Measurements from ENCODE around the gene CHMP2B. TPM values are rescaled to one million over a fixed set of nuclear protein-coding genes. Genes with fewer than 3 reads are reported as not detected.

The CHMP2B gene, protein sequence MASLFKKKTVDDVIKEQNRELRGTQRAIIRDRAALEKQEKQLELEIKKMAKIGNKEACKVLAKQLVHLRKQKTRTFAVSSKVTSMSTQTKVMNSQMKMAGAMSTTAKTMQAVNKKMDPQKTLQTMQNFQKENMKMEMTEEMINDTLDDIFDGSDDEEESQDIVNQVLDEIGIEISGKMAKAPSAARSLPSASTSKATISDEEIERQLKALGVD
- polyA plus RNA-seq = 41.5 and 59.3 TPM in 2 replicates
- polyA minus RNA-seq = 46.7 and 47.6 TPM in 2 replicates

DNA sequence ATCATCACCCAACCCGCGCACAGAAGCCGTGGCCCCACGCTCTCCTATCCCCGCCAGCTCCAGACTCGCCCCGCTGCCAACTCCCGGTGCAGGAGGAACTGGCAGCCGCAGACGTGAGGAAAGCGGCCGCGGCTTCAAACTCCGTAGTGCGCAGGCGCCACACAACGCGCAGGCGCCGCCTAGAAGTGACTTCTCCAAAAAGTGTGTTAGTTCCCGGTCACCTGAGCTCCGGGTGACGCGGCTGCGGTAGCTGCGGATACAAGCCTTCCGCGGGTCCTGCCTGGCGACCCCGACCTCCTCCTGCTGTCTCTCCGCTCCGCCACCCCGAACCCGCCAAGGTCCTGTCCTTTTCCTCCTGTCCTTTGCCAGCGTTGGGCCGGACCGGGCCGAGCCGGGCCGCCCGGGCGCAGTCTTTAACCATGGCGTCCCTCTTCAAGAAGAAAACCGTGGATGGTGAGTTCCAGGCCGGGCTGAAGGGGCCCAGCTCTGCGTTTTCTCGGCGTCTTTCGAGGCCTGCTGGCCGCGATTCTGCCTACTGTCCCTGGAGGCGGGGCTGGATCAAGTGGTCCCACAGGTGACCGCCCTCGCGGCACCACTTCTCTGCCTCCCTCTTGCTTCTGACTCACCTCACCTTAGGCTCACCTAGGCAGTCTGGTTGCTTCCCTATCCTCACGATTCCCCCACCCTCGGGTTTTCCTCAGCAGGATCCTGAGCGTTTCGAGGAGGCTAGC lies at the start of gene CHMP2B:
TSS of gene CHMP2B (plus strand) at position 206 of the 731 bp plus-strand sequence. CDS start at position 420, 214 bp downstream.
- Histone ChIP-seq H3K79me2 (replicated peaks; ENCODE audit: insufficient read depth, low read length) (peaks cover 29% of the 10 kb centered on the region), H3K9me2 (ENCODE audit: insufficient read depth, low read length) (no peaks in the 10 kb centered on the region), H4K20me1 (ENCODE audit: insufficient read depth) (no peaks in the 10 kb centered on the region)

DNA sequence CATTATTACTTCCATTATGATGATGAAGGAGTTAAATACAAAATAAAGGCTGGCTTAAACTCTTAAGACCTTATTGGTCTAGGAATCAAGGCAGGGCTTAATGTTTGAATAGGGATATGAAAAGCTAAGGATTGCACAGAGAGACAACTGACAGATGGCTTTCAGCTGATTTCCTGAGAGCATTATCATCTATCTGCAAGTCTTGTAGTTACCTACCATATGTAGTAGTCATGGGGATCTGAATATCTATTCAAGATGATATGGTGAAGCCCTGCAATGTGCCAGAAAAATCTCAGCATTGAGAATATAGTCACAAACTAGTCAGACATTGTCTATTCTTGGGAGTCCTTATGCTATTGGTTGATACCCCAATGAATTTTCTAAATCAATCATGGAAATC lies 47.5 kb upstream of the CHMP2B start:
- H3K27ac ChIP-seq (ENCODE audit: low read length) = no peak overlapping the region
- no peaks in the 10 kb centered on the region for H3F3A ChIP-seq (ENCODE audit: insufficient read depth, low read length, poor library complexity, severe bottlenecking)
- no peaks in the 10 kb centered on the region for H3K27me3 ChIP-seq (ENCODE audit: insufficient read depth, low read depth, low read length)
- TF ChIP-seq TAF1 (IDR thresholded peaks at IDR 0.05; ENCODE audit: low read depth) (no peak), POLR2AphosphoS5 (IDR thresholded peaks at IDR 0.05) (no peak)
- no peaks in the 10 kb centered on the region for H3K36me3 ChIP-seq (ENCODE audit: insufficient read depth, low read length)
- no peak overlapping the region for H3K4me3 ChIP-seq (ENCODE audit: low read length)
- H4K20me1 ChIP-seq (ENCODE audit: insufficient read depth) = no peaks in the 10 kb centered on the region
- H3K79me2 ChIP-seq (replicated peaks; ENCODE audit: insufficient read depth, low read length) = no peaks in the 10 kb centered on the region
- no peaks in the 10 kb centered on the region for H3K9me3 ChIP-seq (ENCODE audit: low read length)
- H3K9me2 ChIP-seq (ENCODE audit: insufficient read depth, low read length) = no peaks in the 10 kb centered on the region
- H3K9ac ChIP-seq (ENCODE audit: low read length) = no peak overlapping the region
- H2AFZ ChIP-seq (ENCODE audit: low read depth, low read length) = no peak overlapping the region
- no peak overlapping the region for H3K4me2 ChIP-seq (ENCODE audit: low read length)

More for the DNA sequence above, at the start of gene CHMP2B:
- H3K4me2 ChIP-seq (ENCODE audit: low read length) = peak within 1 kb of the TSS; percentile 72
- TF ChIP-seq, protein P1, sequence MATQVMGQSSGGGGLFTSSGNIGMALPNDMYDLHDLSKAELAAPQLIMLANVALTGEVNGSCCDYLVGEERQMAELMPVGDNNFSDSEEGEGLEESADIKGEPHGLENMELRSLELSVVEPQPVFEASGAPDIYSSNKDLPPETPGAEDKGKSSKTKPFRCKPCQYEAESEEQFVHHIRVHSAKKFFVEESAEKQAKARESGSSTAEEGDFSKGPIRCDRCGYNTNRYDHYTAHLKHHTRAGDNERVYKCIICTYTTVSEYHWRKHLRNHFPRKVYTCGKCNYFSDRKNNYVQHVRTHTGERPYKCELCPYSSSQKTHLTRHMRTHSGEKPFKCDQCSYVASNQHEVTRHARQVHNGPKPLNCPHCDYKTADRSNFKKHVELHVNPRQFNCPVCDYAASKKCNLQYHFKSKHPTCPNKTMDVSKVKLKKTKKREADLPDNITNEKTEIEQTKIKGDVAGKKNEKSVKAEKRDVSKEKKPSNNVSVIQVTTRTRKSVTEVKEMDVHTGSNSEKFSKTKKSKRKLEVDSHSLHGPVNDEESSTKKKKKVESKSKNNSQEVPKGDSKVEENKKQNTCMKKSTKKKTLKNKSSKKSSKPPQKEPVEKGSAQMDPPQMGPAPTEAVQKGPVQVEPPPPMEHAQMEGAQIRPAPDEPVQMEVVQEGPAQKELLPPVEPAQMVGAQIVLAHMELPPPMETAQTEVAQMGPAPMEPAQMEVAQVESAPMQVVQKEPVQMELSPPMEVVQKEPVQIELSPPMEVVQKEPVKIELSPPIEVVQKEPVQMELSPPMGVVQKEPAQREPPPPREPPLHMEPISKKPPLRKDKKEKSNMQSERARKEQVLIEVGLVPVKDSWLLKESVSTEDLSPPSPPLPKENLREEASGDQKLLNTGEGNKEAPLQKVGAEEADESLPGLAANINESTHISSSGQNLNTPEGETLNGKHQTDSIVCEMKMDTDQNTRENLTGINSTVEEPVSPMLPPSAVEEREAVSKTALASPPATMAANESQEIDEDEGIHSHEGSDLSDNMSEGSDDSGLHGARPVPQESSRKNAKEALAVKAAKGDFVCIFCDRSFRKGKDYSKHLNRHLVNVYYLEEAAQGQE (IDR thresholded peaks at IDR 0.05; ENCODE audit: borderline replicate concordance) = peak; percentile 15
- TF ChIP-seq SMC3 (conservative IDR thresholded peaks at IDR 0.05; ENCODE audit: poor library complexity) (peak; percentile 27), MXI1 (conservative IDR thresholded peaks at IDR 0.05; ENCODE audit: poor library complexity, severe bottlenecking) (peak; percentile 54), EP300 (conservative IDR thresholded peaks at IDR 0.05; ENCODE audit: poor library complexity, severe bottlenecking) (no peak), RAD21 (conservative IDR thresholded peaks at IDR 0.05) (no peak), POLR2AphosphoS5 (IDR thresholded peaks at IDR 0.05) (peak; percentile 67), EZH2 (IDR thresholded peaks at IDR 0.05; ENCODE audit: borderline replicate concordance, insufficient read depth, low read length, poor library complexity, severe bottlenecking) (no peak), TAF1 (IDR thresholded peaks at IDR 0.05; ENCODE audit: low read depth) (peak; percentile 41)
- TF ChIP-seq, protein P2, sequence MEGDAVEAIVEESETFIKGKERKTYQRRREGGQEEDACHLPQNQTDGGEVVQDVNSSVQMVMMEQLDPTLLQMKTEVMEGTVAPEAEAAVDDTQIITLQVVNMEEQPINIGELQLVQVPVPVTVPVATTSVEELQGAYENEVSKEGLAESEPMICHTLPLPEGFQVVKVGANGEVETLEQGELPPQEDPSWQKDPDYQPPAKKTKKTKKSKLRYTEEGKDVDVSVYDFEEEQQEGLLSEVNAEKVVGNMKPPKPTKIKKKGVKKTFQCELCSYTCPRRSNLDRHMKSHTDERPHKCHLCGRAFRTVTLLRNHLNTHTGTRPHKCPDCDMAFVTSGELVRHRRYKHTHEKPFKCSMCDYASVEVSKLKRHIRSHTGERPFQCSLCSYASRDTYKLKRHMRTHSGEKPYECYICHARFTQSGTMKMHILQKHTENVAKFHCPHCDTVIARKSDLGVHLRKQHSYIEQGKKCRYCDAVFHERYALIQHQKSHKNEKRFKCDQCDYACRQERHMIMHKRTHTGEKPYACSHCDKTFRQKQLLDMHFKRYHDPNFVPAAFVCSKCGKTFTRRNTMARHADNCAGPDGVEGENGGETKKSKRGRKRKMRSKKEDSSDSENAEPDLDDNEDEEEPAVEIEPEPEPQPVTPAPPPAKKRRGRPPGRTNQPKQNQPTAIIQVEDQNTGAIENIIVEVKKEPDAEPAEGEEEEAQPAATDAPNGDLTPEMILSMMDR (IDR thresholded peaks at IDR 0.05; ENCODE audit: poor library complexity, severe bottlenecking) = no peak
- peak within 1 kb of the TSS; percentile 70 for H3K9ac ChIP-seq (ENCODE audit: low read length)
- peak within 1 kb of the TSS; percentile 92 for H2AFZ ChIP-seq (ENCODE audit: low read depth, low read length)
- H3K36me3 ChIP-seq (ENCODE audit: insufficient read depth, low read length) = no peaks in the 10 kb centered on the region
- peaks cover 4% of the 10 kb centered on the region for H3K27me3 ChIP-seq (ENCODE audit: insufficient read depth, low read depth, low read length)
- no peaks in the 10 kb centered on the region for H3F3A ChIP-seq (ENCODE audit: insufficient read depth, low read length, poor library complexity, severe bottlenecking)
- H3K27ac ChIP-seq (ENCODE audit: low read length) = peak within 1 kb of the TSS; percentile 57
- no peaks in the 10 kb centered on the region for H3K9me3 ChIP-seq (ENCODE audit: low read length)
- peak within 1 kb of the TSS; percentile 86 for H3K4me3 ChIP-seq (ENCODE audit: low read length)
